Lower leg skin (tissue), 3 donors: Measurements from ENCODE around the gene ANKFN1.

ENCODE experiments used
- CTCF ChIP-seq, 3 donors: fragments of 450-650 bp; IDR thresholded peaks; one replicate each; pipeline ENCODE4 v1.5.1; 2016; ENCODE audit warnings: antibody characterized with exemption in 3 of 3, mild to moderate bottlenecking in 3 of 3, moderate library complexity in 2 of 3
- POLR2A ChIP-seq, 2 donors: fragments of 450-650 bp; IDR thresholded peaks; one replicate each; pipeline ENCODE4 v1.6.1; 2016 to 2017; ENCODE audit warnings: antibody characterized with exemption in 2 of 2, mild to moderate bottlenecking in 1 of 2, moderate library complexity in 1 of 2

DNA sequence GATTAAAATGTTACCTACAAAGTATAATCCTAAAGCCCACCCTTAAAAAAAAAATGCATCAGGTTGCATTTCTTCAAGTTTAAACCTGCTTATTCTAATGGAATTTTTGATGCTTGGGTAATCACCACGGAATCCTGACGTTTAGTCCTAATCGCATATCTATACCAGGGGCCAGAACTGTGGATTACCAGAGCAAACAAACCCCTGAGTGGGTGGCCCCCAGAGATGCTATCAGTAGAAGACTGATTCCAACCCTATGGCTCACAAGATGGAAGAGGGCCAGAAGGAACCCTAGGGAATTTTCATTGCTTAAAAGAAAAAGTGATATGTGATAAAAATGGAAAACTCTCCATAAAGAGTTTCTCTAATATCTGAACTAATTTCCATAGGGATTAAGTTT is 288.0 kb downstream of the ANKFN1 start:
- TF ChIP-seq CTCF (IDR thresholded peaks at IDR 0.05) (no peak), POLR2A (IDR thresholded peaks at IDR 0.05) (no peak)
